Aorta (tissue), 5 donors: ENCODE results near the gene HPS4. TPM values are rescaled to one million over a fixed set of nuclear protein-coding genes. Genes with fewer than 3 reads are reported as not detected.

Source experiments
- ATAC-seq: fragments of 200-7000 bp; cut with Tn5 transposase; one replicate; pipeline ENCODE4 v1.9.1; 2022; ENCODE audit warnings: moderate library complexity; ENCODE audit not compliant: low FRiP score
- DNase-seq, 2 donors: peaks; one replicate each; pipeline ENCODE4 v3.0.0-alpha.2; 2020
- H3K27ac ChIP-seq, 2 donors: one replicate each; pipeline ENCODE4 v1.5.1; 2013; ENCODE audit warnings: low read length in 2 of 2, mild to moderate bottlenecking in 2 of 2, moderate library complexity in 2 of 2, control low read depth in 1 of 2, inconsistent platforms in 1 of 2, low read depth in 1 of 2
- H3K27me3 ChIP-seq, 2 donors: one replicate each; pipeline ENCODE4 v1.6.1; 2013; ENCODE audit warnings: control low read depth in 1 of 2, low read length in 1 of 2, mild to moderate bottlenecking in 1 of 2, moderate library complexity in 1 of 2; ENCODE audit not compliant: insufficient read depth in 2 of 2, control insufficient read depth in 1 of 2
- H3K36me3 ChIP-seq, 2 donors: one replicate each; pipeline ENCODE4 v1.6.1; 2013; ENCODE audit warnings: control low read depth in 1 of 2, low read length in 1 of 2, mild to moderate bottlenecking in 1 of 2; ENCODE audit not compliant: insufficient read depth in 2 of 2, control insufficient read depth in 1 of 2
- H3K4me1 ChIP-seq, 2 donors: one replicate each; pipeline ENCODE4 v1.6.1; 2013; ENCODE audit warnings: low read length in 2 of 2, control low read depth in 1 of 2, mild to moderate bottlenecking in 1 of 2, moderate library complexity in 1 of 2; ENCODE audit not compliant: insufficient read depth in 2 of 2, control insufficient read depth in 1 of 2
- H3K4me3 ChIP-seq, 2 donors: one replicate each; pipeline ENCODE4 v1.5.1; 2013; ENCODE audit warnings: low read length in 2 of 2, control low read depth in 1 of 2, mild to moderate bottlenecking in 1 of 2
- H3K9me3 ChIP-seq: one replicate; pipeline ENCODE4 v1.6.1; 2013; ENCODE audit warnings: mild to moderate bottlenecking, low read length; ENCODE audit not compliant: control insufficient read depth
- WGBS, 2 donors: extraction: QIAGEN DNeasy Blood & Tissue Kit; methylation state at CpG; one replicate each; pipeline ENCODE4 v1.1.7; 2013; 5-methylcytosine and 5-hydroxymethylcytosine counted together
- intact Hi-C, 2 donors: fragments of 100-400 bp; cut with DNase I; formaldehyde crosslinking; loops; one replicate each; pipeline versions ENCODE4 v1.14.2 to v1.15.0; 2022
- polyA plus RNA-seq, 2 donors: library from polyadenylated mRNA; stranded (reverse); fragments of 200-250 nt; gene quantifications; one replicate each; pipeline ENCODE4 v1.2.3, GENCODE V29; 2013
- total RNA-seq, 2 donors: library from RNA; stranded (reverse); fragmentation: NEBNext Ultra II Directional; extraction: Animal tissue kit (Norgen Biotek cat#: 25700); gene quantifications; one replicate each; pipeline ENCODE4 v1.2.1, GENCODE V29; 2021
- donor health status: healthy with polysubstance abuse.
- donor health status: Bipolar disorder and iron deficiency.
- donor health status: DM: no; HTN: no; CAD: no.
- donor health status: DM: no; HTN: no; CAD: no.
- donor health status: DM: yes; HTN: yes; CAD: no.

The HPS4 gene
- total and polyA plus RNA-seq, 4 donors = 14.7 to 35.6 (median 19.2) TPM

DNA sequence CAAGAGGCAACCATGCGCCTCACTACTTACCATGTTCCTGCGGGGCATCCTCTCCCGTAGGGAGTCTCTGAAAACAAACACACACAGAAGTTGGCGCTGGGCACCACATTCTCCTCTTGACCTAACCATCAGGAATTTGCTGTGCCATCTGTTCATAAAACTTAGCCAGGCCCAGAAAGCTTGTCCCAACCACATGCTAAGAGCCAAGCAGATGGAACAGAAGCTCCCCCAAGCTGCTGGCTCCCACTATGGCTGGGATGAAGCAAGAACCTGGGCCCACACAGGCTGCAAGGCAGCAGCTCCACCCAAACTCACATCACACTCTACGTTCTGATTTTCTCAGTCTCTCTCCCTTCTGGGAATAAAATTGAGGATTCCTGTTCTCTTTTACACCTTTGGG, 17.4 kb downstream of the HPS4 start:
- intact Hi-C loops = no loop called here
- no peaks in the 10 kb centered on the region for H3K27me3 ChIP-seq
- no peak overlapping the region for H3K27ac ChIP-seq
- no peaks in the 10 kb centered on the region for H3K4me1 ChIP-seq
- WGBS, 2 donors = 74 to 81% methylated on average over 5 of the region's 5 CpGs
- ATAC-seq (no peak), DNase-seq (no peak)
- H3K9me3 ChIP-seq = no peaks in the 10 kb centered on the region
- no peak overlapping the region for H3K4me3 ChIP-seq
- peaks cover 18 to 21% of the 10 kb centered on the region in 2 donors for H3K36me3 ChIP-seq

DNA sequence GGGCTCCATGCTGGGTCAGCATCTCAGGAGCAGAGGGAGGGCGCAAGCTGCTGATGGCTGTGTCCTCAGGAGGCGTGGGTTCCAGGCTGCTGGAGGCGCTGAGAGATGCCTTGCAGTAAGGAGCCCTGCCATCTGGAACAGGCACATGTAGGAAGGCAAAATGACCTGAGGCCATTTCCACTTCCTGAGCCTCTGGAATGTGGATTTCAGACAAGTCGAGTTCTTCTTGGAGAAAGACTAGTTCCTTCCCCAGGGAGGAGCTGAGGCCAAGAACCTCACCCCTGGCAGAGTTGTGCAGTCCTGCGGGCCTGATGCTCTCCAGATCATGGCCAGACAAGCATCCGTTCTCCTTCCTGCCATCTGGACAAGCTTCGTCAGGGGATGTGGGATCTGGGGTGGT, 19.3 kb downstream of the HPS4 start:
- intact Hi-C loops = no loop called here
- H3K4me3 ChIP-seq = no peak overlapping the region
- no peaks in the 10 kb centered on the region for H3K27me3 ChIP-seq
- WGBS, 2 donors = 61 to 65% methylated on average over 7 of the region's 7 CpGs
- peaks cover 6 to 15% of the 10 kb centered on the region in 2 donors for H3K36me3 ChIP-seq
- no peaks in the 10 kb centered on the region for H3K9me3 ChIP-seq
- ATAC-seq = peak; percentile 36
- no peaks in the 10 kb centered on the region for H3K4me1 ChIP-seq
- no peak for DNase-seq
- no peak overlapping the region for H3K27ac ChIP-seq

DNA sequence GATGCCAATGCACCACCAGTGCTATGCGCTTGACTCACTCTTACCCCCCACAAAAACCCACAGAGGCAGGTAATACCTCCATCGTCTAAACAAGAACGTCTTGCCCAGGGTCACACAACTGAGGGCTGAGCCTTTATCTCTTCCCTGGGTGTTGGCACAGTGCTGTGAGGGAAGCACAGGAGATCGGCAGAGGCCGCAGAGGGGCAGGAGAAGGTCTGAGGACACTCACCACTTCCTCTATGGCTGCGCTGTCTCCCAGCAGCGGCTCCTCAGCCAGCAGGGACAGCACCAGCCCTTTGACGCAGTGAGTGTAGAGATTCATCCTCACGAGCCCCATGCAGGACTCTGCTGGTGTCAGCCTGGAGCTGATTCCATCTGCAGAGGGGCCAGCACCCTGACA, 19.9 kb downstream of the HPS4 start:
- ATAC-seq (no peak), DNase-seq (no peak)
- no peaks in the 10 kb centered on the region for H3K27me3 ChIP-seq
- peaks cover 6 to 15% of the 10 kb centered on the region in 2 donors for H3K36me3 ChIP-seq
- H3K9me3 ChIP-seq = no peaks in the 10 kb centered on the region
- H3K4me3 ChIP-seq = no peak overlapping the region
- intact Hi-C loops = no loop called here
- no peak overlapping the region for H3K27ac ChIP-seq
- no peaks in the 10 kb centered on the region for H3K4me1 ChIP-seq
- 84 to 85% methylated on average over 9 of the region's 9 CpGs for WGBS, 2 donors

DNA sequence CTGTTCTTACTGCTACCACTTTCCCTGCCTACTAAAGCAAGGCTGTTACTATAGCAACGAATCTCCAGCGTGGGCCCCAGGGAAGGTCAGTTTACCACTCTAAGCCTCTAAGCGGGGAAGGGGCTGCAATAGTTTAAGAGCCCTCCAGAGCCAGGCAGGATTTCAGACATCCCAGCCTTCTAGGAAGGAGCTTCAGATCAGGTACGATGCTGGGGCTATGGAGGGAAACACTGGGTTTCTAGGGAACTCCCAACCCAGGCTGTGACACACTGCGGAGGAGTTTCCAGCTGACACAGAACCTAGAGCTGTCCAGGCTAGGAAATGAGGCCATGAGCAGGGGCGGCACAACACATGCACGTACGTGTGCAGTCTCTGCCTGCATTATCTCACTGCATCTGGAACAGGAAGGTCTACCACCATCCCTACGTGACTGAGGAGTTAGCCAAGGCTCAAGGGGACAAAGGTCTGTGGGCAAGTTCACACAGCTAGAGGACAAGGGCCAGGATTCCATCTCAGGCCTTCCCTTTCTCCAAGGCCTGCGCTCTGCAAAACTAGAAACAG, 20.4 kb downstream of the HPS4 start:
- no peak for ATAC-seq
- Histone ChIP-seq H3K36me3 (peaks cover 6 to 13% of the 10 kb centered on the region in 2 donors), H3K4me3 (no peak overlapping the region), H3K27me3 (no peaks in the 10 kb centered on the region), H3K9me3 (no peaks in the 10 kb centered on the region), H3K4me1 (no peaks in the 10 kb centered on the region), H3K27ac (no peak overlapping the region)
- 69 to 70% methylated on average over 10 of the region's 10 CpGs for WGBS, 2 donors
- DNase-seq = no peak
- intact Hi-C loops = no loop called here

DNA sequence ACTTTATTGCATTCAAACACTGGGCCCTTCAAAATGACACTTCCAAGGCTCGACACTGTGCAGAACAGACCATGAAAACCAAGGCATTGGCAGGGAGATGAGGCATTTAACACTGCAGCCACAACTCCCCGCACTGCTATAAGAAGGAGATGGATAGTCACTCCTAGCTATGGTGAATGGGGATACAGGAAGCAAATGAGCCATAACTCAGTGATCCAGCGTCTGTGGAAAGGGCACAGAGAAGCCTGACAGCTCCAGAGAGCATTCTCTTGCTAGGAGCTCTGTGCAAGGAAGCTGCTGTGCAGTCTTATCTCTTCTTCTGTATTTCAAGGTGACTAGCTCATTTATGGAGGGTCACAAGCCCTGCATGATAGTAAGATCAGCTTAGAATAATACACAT, 20.9 kb downstream of the HPS4 start:
- peaks cover 6 to 15% of the 10 kb centered on the region in 2 donors for H3K36me3 ChIP-seq
- intact Hi-C loops = no loop called here

DNA sequence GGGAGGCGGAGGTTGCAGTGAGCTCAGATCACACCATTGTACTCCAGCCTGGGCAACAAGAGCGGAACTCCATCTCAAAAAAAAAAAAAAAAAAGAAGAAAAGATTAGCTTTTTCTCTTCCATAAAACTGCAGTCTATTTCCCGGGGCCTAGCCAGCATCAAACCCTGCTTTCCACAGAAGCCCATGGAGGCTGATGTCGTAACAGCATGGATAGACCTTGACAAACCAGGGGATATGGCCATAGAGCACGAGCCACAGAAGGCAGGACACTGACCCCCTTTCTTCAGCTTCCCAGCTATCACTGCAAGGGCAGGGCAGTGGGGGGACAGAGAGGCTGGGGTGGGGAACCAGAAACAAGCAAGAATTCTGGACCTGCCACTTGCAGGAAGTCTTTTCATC, 21.5 kb downstream of the HPS4 start:
- no peaks in the 10 kb centered on the region for H3K9me3 ChIP-seq
- intact Hi-C loops = no loop called here
- peaks cover 6 to 16% of the 10 kb centered on the region in 2 donors for H3K36me3 ChIP-seq
- no peaks in the 10 kb centered on the region for H3K27me3 ChIP-seq
- H3K4me1 ChIP-seq = no peaks in the 10 kb centered on the region
- ATAC-seq = no peak
- no peak overlapping the region for H3K27ac ChIP-seq
- WGBS, 2 donors = 93 to 96% methylated on average over 5 of the region's 5 CpGs
- no peak for DNase-seq
- H3K4me3 ChIP-seq = no peak overlapping the region

More for the DNA sequence above, 20.9 kb downstream of the HPS4 start:
- WGBS, 2 donors = 78 to 82% methylated on average over 3 of the region's 3 CpGs
- ATAC-seq = no peak
- Histone ChIP-seq H3K4me3 (no peak overlapping the region), H3K27me3 (no peaks in the 10 kb centered on the region), H3K9me3 (no peaks in the 10 kb centered on the region), H3K4me1 (no peaks in the 10 kb centered on the region), H3K27ac (no peak overlapping the region)
- no peak for DNase-seq

DNA sequence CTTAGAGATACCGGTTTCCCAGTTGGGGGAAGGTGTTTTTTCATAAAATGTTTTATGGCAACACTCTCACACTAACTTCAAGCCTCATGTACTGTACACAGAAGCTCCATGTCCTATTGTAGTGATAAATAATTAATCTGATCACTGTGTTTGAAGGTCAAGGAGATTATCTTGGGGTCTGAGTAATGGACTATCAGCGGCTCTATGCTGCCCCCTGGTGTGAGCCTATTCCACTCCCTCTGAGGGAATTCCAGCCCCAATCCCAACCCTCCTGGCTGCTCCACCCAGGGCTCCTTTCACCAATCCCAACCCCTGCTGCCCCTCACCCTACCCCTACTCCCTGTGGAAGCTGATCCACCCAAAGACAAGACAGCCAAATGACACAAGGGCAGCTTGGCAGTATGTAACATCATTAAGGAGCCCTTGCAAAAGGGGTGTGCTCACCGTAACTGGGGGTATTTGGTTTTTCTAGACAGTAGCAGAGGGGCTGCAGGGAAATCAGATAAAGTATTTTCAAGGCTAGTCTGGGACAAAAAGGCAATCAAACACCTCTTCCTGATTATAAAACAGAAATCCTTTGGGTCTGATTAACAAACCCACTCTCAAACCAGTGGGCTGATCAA, 22.3 kb downstream of the HPS4 start:
- 36 to 38% methylated on average over 3 of the region's 3 CpGs for WGBS, 2 donors
- Histone ChIP-seq H3K36me3 (peaks cover 6 to 16% of the 10 kb centered on the region in 2 donors), H3K9me3 (no peaks in the 10 kb centered on the region), H3K4me1 (no peaks in the 10 kb centered on the region), H3K27me3 (no peaks in the 10 kb centered on the region), H3K4me3 (no peak overlapping the region), H3K27ac (no peak overlapping the region)
- DNase-seq = peak; percentile 66 to 85
- intact Hi-C loops = loop anchor here in 1 of 2 donors (2.0 kb wide), 1 partner anchor 96 kb away; no protein-coding TSS in a partner anchor
- ATAC-seq = peak; percentile 49

DNA sequence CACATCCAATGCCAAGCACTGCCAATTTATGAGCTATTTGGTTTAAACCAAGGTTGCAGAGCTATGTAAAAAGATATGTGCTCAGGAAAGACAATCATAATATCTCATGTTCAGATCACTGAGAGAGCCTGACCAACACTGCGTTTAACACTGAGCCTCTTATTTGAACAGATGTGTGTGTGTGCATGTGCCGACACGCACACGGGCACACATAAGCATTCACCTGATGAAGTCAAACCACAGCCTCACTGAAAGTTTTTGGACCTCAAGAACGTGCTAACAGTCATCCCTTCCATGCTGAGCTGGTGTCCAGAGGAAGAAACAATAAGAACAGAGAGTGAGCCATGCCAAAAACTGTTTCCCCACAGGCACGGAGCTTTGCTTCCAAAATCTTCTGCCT, 23.4 kb downstream of the HPS4 start:
- no peak overlapping the region for H3K27ac ChIP-seq
- ATAC-seq (no peak), DNase-seq (no peak)
- intact Hi-C loops = loop anchor here in 1 of 2 donors (2.0 kb wide), 1 partner anchor 95 kb away; no protein-coding TSS in a partner anchor
- peaks cover under 1 to 16% of the 10 kb centered on the region in 2 donors for H3K36me3 ChIP-seq
- no peaks in the 10 kb centered on the region for H3K27me3 ChIP-seq
- H3K4me1 ChIP-seq = no peaks in the 10 kb centered on the region
- H3K9me3 ChIP-seq = no peaks in the 10 kb centered on the region
- 77 to 83% methylated on average over 6 of the region's 6 CpGs for WGBS, 2 donors
- H3K4me3 ChIP-seq = no peak overlapping the region

DNA sequence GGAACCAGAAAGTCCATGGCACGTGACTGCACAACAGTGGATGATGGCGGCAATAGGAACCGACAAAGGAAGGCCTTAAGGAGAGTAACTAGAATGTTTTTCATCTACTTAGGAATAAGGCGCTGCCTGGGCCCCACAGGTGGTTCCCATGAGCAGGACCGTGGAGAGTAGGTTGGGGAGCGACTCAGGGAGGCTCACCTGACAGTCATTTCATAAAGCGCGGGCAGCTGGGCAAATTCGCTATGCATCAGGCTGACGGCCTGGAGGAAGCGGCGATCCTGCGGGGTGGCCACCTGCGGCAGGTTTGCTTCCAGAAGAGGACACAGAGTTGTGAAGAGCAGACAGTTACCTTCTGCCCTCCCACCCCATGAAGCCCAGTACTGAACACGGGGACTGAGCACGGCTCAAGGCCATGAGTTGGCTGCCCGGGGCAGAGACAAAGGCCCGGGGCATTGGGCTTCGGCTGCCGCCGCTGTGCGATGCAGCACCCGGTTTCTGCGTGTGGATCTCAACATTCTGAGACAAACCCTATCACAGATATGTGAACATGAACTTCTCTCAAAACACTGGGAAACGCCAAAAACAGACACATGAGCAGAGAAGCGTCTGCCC, 25.8 kb downstream of the HPS4 start:
- H3K4me1 ChIP-seq = no peaks in the 10 kb centered on the region
- H3K36me3 ChIP-seq = peaks cover 0 to 11% of the 10 kb centered on the region in 2 donors
- ATAC-seq (no peak), DNase-seq (no peak)
- H3K9me3 ChIP-seq = no peaks in the 10 kb centered on the region
- 96 to 97% methylated on average over 26 of the region's 26 CpGs for WGBS, 2 donors
- intact Hi-C loops = no loop called here
- H3K27ac ChIP-seq = no peak overlapping the region
- no peak overlapping the region for H3K4me3 ChIP-seq
- no peaks in the 10 kb centered on the region for H3K27me3 ChIP-seq
